ENCODE data around the gene YPEL4.

Gene YPEL4

GRCh38 chr11:57667117-57667735 is 17.5 kb upstream of the YPEL4 start:
- Histone ChIP-seq H2BK15ac (replicated peaks; ENCODE audit: low read depth) (no peak overlapping the region), H3K27ac (ENCODE audit: low read depth, low read length) (peak overlapping the region; percentile 52), H3K23ac (ENCODE audit: low read length) (no peak overlapping the region), H2BK5ac (ENCODE audit: low read length) (peak overlapping the region; percentile 52), H4K8ac (ENCODE audit: low read depth, low read length) (no peak overlapping the region), H3K79me1 (ENCODE audit: low read length) (peaks cover 6% of the 10 kb centered on the region), H2AK5ac (ENCODE audit: low read length) (no peak overlapping the region), H3K27me3 (ENCODE audit: insufficient read depth, low read length, poor library complexity) (no peaks in the 10 kb centered on the region), H3K4ac (ENCODE audit: low read depth, low read length) (no peak overlapping the region), H3K9ac (ENCODE audit: low read length) (peak overlapping the region; percentile 82), H3K79me2 (ENCODE audit: control insufficient read depth, insufficient read depth, low read length) (peaks cover 24% of the 10 kb centered on the region), H4K5ac (ENCODE audit: low read length) (peak overlapping the region; percentile 35), H3K4me2 (ENCODE audit: low read length) (peak overlapping the region; percentile 43), H3K36me3 (ENCODE audit: control insufficient read depth, insufficient read depth, low read length) (no peaks in the 10 kb centered on the region), H2BK120ac (ENCODE audit: low read depth, low read length) (no peak overlapping the region), H3K4me3 (ENCODE audit: low read length) (peak overlapping the region; percentile 67), H3K4me1 (ENCODE audit: control insufficient read depth, low read depth, low read length) (no peaks in the 10 kb centered on the region), H3K56ac (ENCODE audit: low read length) (peak overlapping the region; percentile 92), H3K18ac (ENCODE audit: low read length) (no peak overlapping the region)
- peak; percentile 99 for DNase-seq
- no CpG with 5 or more reads among the region's 29 CpGs for WGBS (ENCODE audit: extremely low coverage, insufficient coverage, low lambda C conversion rate)

GRCh38 chr11:57663975-57664374 is 14.3 kb upstream of the YPEL4 start:
- H3K23ac ChIP-seq (ENCODE audit: low read length), result no peak overlapping the region
- H2AK5ac ChIP-seq (ENCODE audit: low read length), result no peak overlapping the region
- H3K56ac ChIP-seq (ENCODE audit: low read length), result no peak overlapping the region
- no peak overlapping the region for H2BK15ac ChIP-seq (replicated peaks; ENCODE audit: low read depth)
- H3K4me1 ChIP-seq (ENCODE audit: control insufficient read depth, low read depth, low read length), result no peaks in the 10 kb centered on the region
- H4K5ac ChIP-seq (ENCODE audit: low read length), result no peak overlapping the region
- H2BK5ac ChIP-seq (ENCODE audit: low read length), result no peak overlapping the region
- H2BK120ac ChIP-seq (ENCODE audit: low read depth, low read length), result no peak overlapping the region
- no peaks in the 10 kb centered on the region for H3K27me3 ChIP-seq (ENCODE audit: insufficient read depth, low read length, poor library complexity)
- peaks cover 6% of the 10 kb centered on the region for H3K79me2 ChIP-seq (ENCODE audit: control insufficient read depth, insufficient read depth, low read length)
- no peak overlapping the region for H3K18ac ChIP-seq (ENCODE audit: low read length)
- no peak for DNase-seq
- WGBS (ENCODE audit: extremely low coverage, insufficient coverage, low lambda C conversion rate), result no CpG with 5 or more reads among the region's 9 CpGs
- peaks cover 2% of the 10 kb centered on the region for H3K36me3 ChIP-seq (ENCODE audit: control insufficient read depth, insufficient read depth, low read length)
- no peak overlapping the region for H3K4me2 ChIP-seq (ENCODE audit: low read length)
- H3K4me3 ChIP-seq (ENCODE audit: low read length), result no peak overlapping the region
- H3K79me1 ChIP-seq (ENCODE audit: low read length), result peaks cover 10% of the 10 kb centered on the region
- H4K8ac ChIP-seq (ENCODE audit: low read depth, low read length), result no peak overlapping the region
- no peak overlapping the region for H3K9ac ChIP-seq (ENCODE audit: low read length)
- no peak overlapping the region for H3K27ac ChIP-seq (ENCODE audit: low read depth, low read length)
- H3K4ac ChIP-seq (ENCODE audit: low read depth, low read length), result no peak overlapping the region

- Histone ChIP-seq H4K5ac (ENCODE audit: low read length) (no peak overlapping the region), H3K79me2 (ENCODE audit: control insufficient read depth, insufficient read depth, low read length) (peaks cover 11% of the 10 kb centered on the region), H3K4ac (ENCODE audit: low read depth, low read length) (no peak overlapping the region), H3K4me2 (ENCODE audit: low read length) (no peak overlapping the region), H2BK15ac (replicated peaks; ENCODE audit: low read depth) (no peak overlapping the region), H3K56ac (ENCODE audit: low read length) (no peak overlapping the region), H3K4me3 (ENCODE audit: low read length) (no peak overlapping the region), H3K79me1 (ENCODE audit: low read length) (peaks cover 10% of the 10 kb centered on the region), H3K27me3 (ENCODE audit: insufficient read depth, low read length, poor library complexity) (no peaks in the 10 kb centered on the region), H3K27ac (ENCODE audit: low read depth, low read length) (no peak overlapping the region), H3K23ac (ENCODE audit: low read length) (no peak overlapping the region), H3K36me3 (ENCODE audit: control insufficient read depth, insufficient read depth, low read length) (peaks cover 2% of the 10 kb centered on the region), H3K18ac (ENCODE audit: low read length) (no peak overlapping the region), H4K8ac (ENCODE audit: low read depth, low read length) (no peak overlapping the region), H2AK5ac (ENCODE audit: low read length) (no peak overlapping the region), H2BK120ac (ENCODE audit: low read depth, low read length) (no peak overlapping the region), H3K4me1 (ENCODE audit: control insufficient read depth, low read depth, low read length) (no peaks in the 10 kb centered on the region), H2BK5ac (ENCODE audit: low read length) (no peak overlapping the region), H3K9ac (ENCODE audit: low read length) (no peak overlapping the region)
- peak; percentile 55 for DNase-seq
- no CpG with 5 or more reads among the region's 4 CpGs for WGBS (ENCODE audit: extremely low coverage, insufficient coverage, low lambda C conversion rate)
Measured at GRCh38 chr11:57662893-57663292, 13.2 kb upstream of the YPEL4 start.

- no peak overlapping the region for H3K27ac ChIP-seq (ENCODE audit: low read depth, low read length)
- no peak overlapping the region for H4K5ac ChIP-seq (ENCODE audit: low read length)
- no peak overlapping the region for H3K9ac ChIP-seq (ENCODE audit: low read length)
- H3K4me2 ChIP-seq (ENCODE audit: low read length), result no peak overlapping the region
- H3K4me1 ChIP-seq (ENCODE audit: control insufficient read depth, low read depth, low read length), result no peaks in the 10 kb centered on the region
- peaks cover 2% of the 10 kb centered on the region for H3K36me3 ChIP-seq (ENCODE audit: control insufficient read depth, insufficient read depth, low read length)
- H3K79me2 ChIP-seq (ENCODE audit: control insufficient read depth, insufficient read depth, low read length), result peaks cover 14% of the 10 kb centered on the region
- no peak overlapping the region for H2BK120ac ChIP-seq (ENCODE audit: low read depth, low read length)
- H3K56ac ChIP-seq (ENCODE audit: low read length), result no peak overlapping the region
- H2BK15ac ChIP-seq (replicated peaks; ENCODE audit: low read depth), result no peak overlapping the region
- no CpG with 5 or more reads among the region's 14 CpGs for WGBS (ENCODE audit: extremely low coverage, insufficient coverage, low lambda C conversion rate)
- H3K27me3 ChIP-seq (ENCODE audit: insufficient read depth, low read length, poor library complexity), result no peaks in the 10 kb centered on the region
- H3K4ac ChIP-seq (ENCODE audit: low read depth, low read length), result no peak overlapping the region
- H3K23ac ChIP-seq (ENCODE audit: low read length), result no peak overlapping the region
- no peak overlapping the region for H4K8ac ChIP-seq (ENCODE audit: low read depth, low read length)
- DNase-seq, result no peak
- H3K4me3 ChIP-seq (ENCODE audit: low read length), result no peak overlapping the region
- H3K79me1 ChIP-seq (ENCODE audit: low read length), result peaks cover 12% of the 10 kb centered on the region
- H3K18ac ChIP-seq (ENCODE audit: low read length), result no peak overlapping the region
- no peak overlapping the region for H2AK5ac ChIP-seq (ENCODE audit: low read length)
- H2BK5ac ChIP-seq (ENCODE audit: low read length), result no peak overlapping the region
Measured at GRCh38 chr11:57659669-57660068, 10.0 kb upstream of the YPEL4 start.

- WGBS (ENCODE audit: extremely low coverage, insufficient coverage, low lambda C conversion rate), result no CpG with 5 or more reads among the region's 8 CpGs
- H4K8ac ChIP-seq (ENCODE audit: low read depth, low read length), result no peak overlapping the region
- no peak overlapping the region for H2AK5ac ChIP-seq (ENCODE audit: low read length)
Measured at GRCh38 chr11:57658023-57658361, 8.3 kb upstream of the YPEL4 start.

More at GRCh38 chr11:57658023-57658361, 8.3 kb upstream of the YPEL4 start:
- Histone ChIP-seq H3K27ac (ENCODE audit: low read depth, low read length) (no peak overlapping the region), H2BK120ac (ENCODE audit: low read depth, low read length) (no peak overlapping the region), H3K79me1 (ENCODE audit: low read length) (peaks cover 12% of the 10 kb centered on the region), H3K4me2 (ENCODE audit: low read length) (peak overlapping the region; percentile 99), H3K18ac (ENCODE audit: low read length) (no peak overlapping the region), H3K23ac (ENCODE audit: low read length) (no peak overlapping the region), H2BK5ac (ENCODE audit: low read length) (no peak overlapping the region), H3K4me3 (ENCODE audit: low read length) (peak overlapping the region; percentile 94), H3K4me1 (ENCODE audit: control insufficient read depth, low read depth, low read length) (no peaks in the 10 kb centered on the region), H3K4ac (ENCODE audit: low read depth, low read length) (no peak overlapping the region), H3K79me2 (ENCODE audit: control insufficient read depth, insufficient read depth, low read length) (peaks cover 14% of the 10 kb centered on the region), H2BK15ac (replicated peaks; ENCODE audit: low read depth) (no peak overlapping the region), H4K5ac (ENCODE audit: low read length) (no peak overlapping the region), H3K27me3 (ENCODE audit: insufficient read depth, low read length, poor library complexity) (no peaks in the 10 kb centered on the region), H3K36me3 (ENCODE audit: control insufficient read depth, insufficient read depth, low read length) (peaks cover 2% of the 10 kb centered on the region), H3K9ac (ENCODE audit: low read length) (peak overlapping the region; percentile 89), H3K56ac (ENCODE audit: low read length) (peak overlapping the region; percentile 89)
- DNase-seq, result no peak
